Activated T-helper 2 cell treated with anti-CD3 and anti-CD28 coated beads, Interferon-gamma antibody, Interleukin-2, Interleukin-4, amounts not matched to agents 10 μg/mL and 5 μg/mL and 100 μg/mL, durations not matched to agents 14 hours and 24 hours and 36 hours (primary cell): ENCODE measurements around the gene AMY1C. TPM values are rescaled to one million over a fixed set of nuclear protein-coding genes. Genes with fewer than 3 reads are reported as not detected.

Experiments used
- DNase-seq: peaks from one replicate; pipeline ENCODE4 v3.0.0; 2021; ENCODE audit warnings: low spot score
- H3K27ac Mint-ChIP-seq: one replicate; pipeline ENCODE4 v1.8.0; 2021; ENCODE audit warnings: mixed read lengths
- H3K27me3 Mint-ChIP-seq: one replicate; pipeline ENCODE4 v1.8.0; 2021; ENCODE audit warnings: low read depth, mixed read lengths
- H3K36me3 Mint-ChIP-seq: one replicate; pipeline ENCODE4 v1.8.0; 2021; ENCODE audit warnings: low read depth, mixed read lengths
- H3K4me1 Mint-ChIP-seq: one replicate; pipeline ENCODE4 v1.8.0; 2021; ENCODE audit warnings: low read depth, mixed read lengths
- H3K4me3 Mint-ChIP-seq: one replicate; pipeline ENCODE4 v1.8.0; 2021; ENCODE audit warnings: low read depth, mild to moderate bottlenecking, moderate library complexity, mixed read lengths
- H3K9me3 Mint-ChIP-seq: one replicate; pipeline ENCODE4 v1.8.0; 2021; ENCODE audit warnings: mixed read lengths
- intact Hi-C: fragments of 100-400 bp; cut with micrococcal nuclease; formaldehyde crosslinking; loops from one replicate; pipeline ENCODE4 v1.15.1; 2023
- total RNA-seq: library from RNA; stranded (reverse); gene quantifications from 2 replicates; pipeline ENCODE4 v1.2.3, GENCODE V29; 2022

AMY1C gene
- total RNA-seq, 1 donor from 2014 or later: not detected

DNA sequence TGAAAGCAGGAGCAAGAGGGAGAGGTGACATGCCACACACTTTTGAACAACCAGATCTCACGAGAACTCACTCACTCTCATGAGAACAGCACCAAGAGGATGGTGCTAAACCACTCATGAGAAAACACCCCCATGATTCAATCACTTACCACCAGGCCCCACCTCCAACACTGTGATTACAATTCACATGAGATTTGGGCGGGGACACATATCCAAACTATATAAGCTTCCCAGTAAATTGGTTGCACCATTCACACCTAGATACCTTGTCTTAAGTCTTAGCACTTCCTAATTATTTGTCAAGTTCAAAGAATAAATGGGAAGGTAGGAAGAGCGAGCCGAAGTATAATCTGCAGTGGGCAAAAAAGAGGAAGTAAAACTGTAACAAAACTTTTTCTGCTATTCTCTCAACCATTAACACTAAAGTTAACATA lies 34.3 kb downstream of the AMY1C start:
- no peaks in the 10 kb centered on the region for H3K4me1 Mint-ChIP-seq
- H3K36me3 Mint-ChIP-seq: no peaks in the 10 kb centered on the region
- no peak overlapping the region for H3K4me3 Mint-ChIP-seq
- intact Hi-C loops: no loop called here
- no peaks in the 10 kb centered on the region for H3K27me3 Mint-ChIP-seq
- H3K9me3 Mint-ChIP-seq: no peaks in the 10 kb centered on the region
- no peak overlapping the region for H3K27ac Mint-ChIP-seq
- DNase-seq: no peak

DNA sequence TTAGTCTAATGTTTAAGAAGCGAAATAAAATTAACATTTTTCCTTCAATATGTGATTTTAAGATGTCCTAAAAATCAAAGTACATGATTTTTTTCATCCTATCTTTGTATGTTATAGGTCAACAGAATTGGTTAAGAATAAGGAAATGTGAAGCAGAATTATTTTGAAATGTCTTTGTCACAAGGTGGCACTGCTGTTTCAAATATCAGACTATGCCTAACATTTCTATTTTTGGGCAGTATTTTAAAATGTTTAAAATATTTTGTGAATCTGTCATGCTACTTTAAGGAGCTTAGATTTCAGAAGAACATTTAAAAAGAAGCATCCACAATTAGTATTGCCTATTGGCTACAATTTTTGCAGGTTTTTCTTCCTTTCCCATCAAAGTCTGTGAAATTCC lies 38.7 kb downstream of the AMY1C start:
- intact Hi-C loops: no loop called here
- DNase-seq: no peak
- Mint-ChIP-seq H3K27me3 (no peaks in the 10 kb centered on the region), H3K4me3 (no peak overlapping the region), H3K27ac (no peak overlapping the region), H3K36me3 (no peaks in the 10 kb centered on the region), H3K9me3 (peaks cover under 1% of the 10 kb centered on the region), H3K4me1 (no peaks in the 10 kb centered on the region)

DNA sequence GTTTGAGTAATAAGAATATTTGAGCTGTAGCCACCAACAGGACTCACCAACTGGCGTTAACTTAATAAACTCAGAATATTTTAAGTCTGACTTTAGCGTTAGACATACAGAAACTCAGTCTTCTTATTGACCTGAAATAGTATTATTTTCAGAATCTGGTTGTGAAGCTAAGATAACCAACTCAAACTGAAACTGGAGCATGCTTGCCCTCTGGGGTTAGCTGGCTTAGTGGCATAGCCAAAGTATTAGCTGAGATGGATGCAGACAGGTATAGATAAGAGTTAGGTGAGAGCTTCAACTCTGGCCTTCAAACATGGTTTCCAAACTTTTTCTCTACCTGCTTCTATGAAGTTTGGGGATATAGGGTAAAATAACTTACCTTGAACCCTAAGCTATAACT lies 40.5 kb downstream of the AMY1C start:
- no peaks in the 10 kb centered on the region for H3K36me3 Mint-ChIP-seq
- intact Hi-C loops: no loop called here
- no peaks in the 10 kb centered on the region for H3K4me1 Mint-ChIP-seq
- no peak overlapping the region for H3K27ac Mint-ChIP-seq
- DNase-seq: no peak
- H3K4me3 Mint-ChIP-seq: no peak overlapping the region
- no peaks in the 10 kb centered on the region for H3K27me3 Mint-ChIP-seq
- peaks cover 7% of the 10 kb centered on the region for H3K9me3 Mint-ChIP-seq

Other genes with a start within 250 kb of the AMY1C start
- gene RNPC3, start 224.2 kb upstream of the AMY1C start, total RNA-seq: 15.9 and 19.3 TPM in 2 replicates
- gene AMY2B, start 178.3 kb upstream of the AMY1C start, total RNA-seq: 3.2 and 3.5 TPM in 2 replicates
- gene AMY2A, start 132.5 kb upstream of the AMY1C start, total RNA-seq: not detected in 2 replicates
- gene AMY1A, start 94.1 kb upstream of the AMY1C start, total RNA-seq: not detected in 2 replicates
- gene AMY1B, start 53.7 kb upstream of the AMY1C start, total RNA-seq: not detected in 2 replicates